ENCODE results near the gene CLDN3. TPM values are rescaled to one million over a fixed set of nuclear protein-coding genes. Genes with fewer than 3 reads are reported as not detected.

CLDN3 gene
- total and polyA plus RNA-seq, 9 of the 15 experiments (the other 6 are each of a cell fraction or from before 2014, with no cell fraction given): 0.29 TPM; not detected in 8

- TF ChIP-seq EZH2 (IDR thresholded peaks at IDR 0.05; ENCODE audit: borderline replicate concordance, low read depth, low read length): no peak
- TF ChIP-seq TAF7 (tag; IDR thresholded peaks at IDR 0.05): no peak
- TF ChIP-seq ZC3H4 (CRISPR knock-in tag; IDR thresholded peaks at IDR 0.05; ENCODE audit: borderline replicate concordance): no peak
- TF ChIP-seq ZNF316 (IDR thresholded peaks at IDR 0.05): no peak
- no peak for TF ChIP-seq THAP12 (CRISPR knock-in tag; IDR thresholded peaks at IDR 0.05)
- no peak for TF ChIP-seq RBM15 (IDR thresholded peaks at IDR 0.05; ENCODE audit: insufficient read depth, low read length)
- no peak for TF ChIP-seq MTA1 (IDR thresholded peaks at IDR 0.05; ENCODE audit: borderline replicate concordance)
- TF ChIP-seq ZNF655 (CRISPR knock-in tag; IDR thresholded peaks at IDR 0.05): no peak
- no peak for TF ChIP-seq JUN (IDR thresholded peaks at IDR 0.05; ENCODE audit: borderline replicate concordance, low read depth, low read length)
- no peak for TF ChIP-seq JUN (CRISPR knock-in tag; IDR thresholded peaks at IDR 0.05; ENCODE audit: borderline replicate concordance)
- peak; percentile 76 for TF ChIP-seq TCF3 (CRISPR knock-in tag; IDR thresholded peaks at IDR 0.05)
- TF ChIP-seq ZBTB40 (IDR thresholded peaks at IDR 0.05): no peak
- no peak for TF ChIP-seq ZBTB40 (CRISPR knock-in tag; IDR thresholded peaks at IDR 0.05)
- TF ChIP-seq TEAD4 (IDR thresholded peaks at IDR 0.05; ENCODE audit: low read length): no peak; the same call in 1 of the 2 replicates
- no peak for TF ChIP-seq TEAD4 (CRISPR knock-in tag; IDR thresholded peaks at IDR 0.05; ENCODE audit: borderline replicate concordance)
- no peak for TF ChIP-seq STAG1 (CRISPR knock-in tag; IDR thresholded peaks at IDR 0.05; ENCODE audit: borderline replicate concordance)
These were observed 19.9 kb downstream of the CLDN3 start (continued) for GRCh38 chr7:73749931-73750776.
